GM21526 (cell line): Measurements from ENCODE around the gene MIF4GD.
"Not testable (repeated sequence)": the region's sequence is repeated elsewhere in the genome, so short reads cannot be mapped to it uniquely, and the experiment has no call there.

Source experiments
- ATAC-seq: cut with Tn5 transposase; IDR thresholded peaks from one replicate; pipeline ENCODE4 v1.9.1; 2021; ENCODE audit warnings: moderate library complexity; ENCODE audit not compliant: unreplicated experiment, low FRiP score

MIF4GD gene

GRCh38 chr17:75289115-75289831 lies 18.2 kb upstream of the MIF4GD start, which contains the start of gene SLC25A19:
SLC25A19 (minus strand) TSS chr17:75289433; CDS start chr17:75286764, 2,669 bp downstream.
- peak; percentile 78 for ATAC-seq

DNA sequence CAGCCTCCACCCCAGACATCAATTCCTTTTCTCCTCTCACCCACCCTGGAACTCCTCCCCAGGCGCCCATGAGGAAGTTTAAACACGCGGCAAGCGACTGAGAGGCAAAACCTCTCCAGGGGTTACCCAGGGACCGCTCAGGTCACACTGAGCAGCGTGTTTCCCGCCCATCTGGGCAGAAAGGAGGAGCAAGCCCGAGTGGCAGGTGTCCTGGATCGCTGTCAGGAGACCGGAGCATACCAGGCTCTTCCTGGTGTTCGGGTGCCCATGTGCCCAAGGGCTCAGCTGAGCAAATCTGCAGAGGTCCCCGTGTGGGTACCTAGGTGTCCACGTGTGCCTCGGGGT lies 17.7 kb upstream of the MIF4GD start:
- ATAC-seq = no peak

DNA sequence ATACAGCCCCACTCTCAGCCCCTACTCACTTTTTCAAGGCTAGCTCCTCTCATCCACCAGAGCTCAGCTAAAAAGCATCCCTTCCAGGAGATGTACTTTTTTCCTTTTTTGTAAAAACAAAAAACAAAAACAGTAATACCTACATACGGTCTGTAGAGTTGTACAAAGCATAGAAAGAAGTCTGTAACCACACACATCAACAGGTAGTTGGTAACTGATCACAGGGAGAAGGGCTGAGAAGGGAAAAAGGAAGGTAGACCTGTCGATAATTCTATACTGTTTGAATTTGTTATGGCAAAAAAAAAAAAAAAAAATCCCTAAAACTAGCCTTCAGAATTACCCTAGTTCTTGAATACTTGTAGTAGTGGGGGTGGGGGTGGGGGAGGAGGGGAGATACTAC lies 17.3 kb upstream of the MIF4GD start:
- ATAC-seq = no peak

DNA sequence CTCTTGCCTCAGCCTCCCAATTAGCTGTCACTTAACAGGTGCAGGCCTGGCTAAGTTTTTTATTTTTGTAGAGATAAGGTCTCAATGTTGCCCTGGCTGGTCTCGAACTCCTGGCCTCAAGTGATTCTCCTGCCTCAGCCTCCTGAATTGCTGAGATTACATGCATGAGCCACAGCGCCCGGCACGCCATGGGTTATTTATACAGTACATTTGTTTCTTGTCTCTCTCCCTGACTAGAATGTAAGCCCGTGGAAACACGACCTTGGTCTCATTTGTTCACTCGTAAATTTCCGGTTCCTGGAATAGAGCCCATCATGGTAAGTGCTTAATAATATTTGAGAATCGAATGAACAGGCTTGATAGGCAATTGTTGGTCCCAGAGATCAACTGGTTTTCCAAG lies 16.2 kb upstream of the MIF4GD start:
- no peak for ATAC-seq

DNA sequence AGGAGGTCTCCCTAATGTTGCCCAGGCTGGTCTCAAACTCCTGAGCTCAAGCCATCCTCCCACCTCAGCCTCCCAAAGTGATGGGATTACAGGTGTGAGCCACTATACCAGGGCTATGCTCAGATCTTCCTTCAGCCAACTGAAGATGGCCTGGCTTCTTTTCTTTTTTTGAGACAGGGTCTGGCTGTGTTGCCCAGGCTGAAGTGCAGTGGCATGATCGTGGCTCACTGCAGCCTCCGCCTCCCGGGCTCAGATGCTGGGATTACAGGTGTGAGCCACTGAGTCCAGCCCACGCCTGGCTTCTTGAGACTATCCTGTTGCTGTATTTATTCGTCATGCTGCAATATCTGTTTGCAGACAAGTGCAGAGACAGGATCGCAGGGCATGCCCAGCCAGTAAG lies 14.1 kb upstream of the MIF4GD start:
- ATAC-seq = no peak

DNA sequence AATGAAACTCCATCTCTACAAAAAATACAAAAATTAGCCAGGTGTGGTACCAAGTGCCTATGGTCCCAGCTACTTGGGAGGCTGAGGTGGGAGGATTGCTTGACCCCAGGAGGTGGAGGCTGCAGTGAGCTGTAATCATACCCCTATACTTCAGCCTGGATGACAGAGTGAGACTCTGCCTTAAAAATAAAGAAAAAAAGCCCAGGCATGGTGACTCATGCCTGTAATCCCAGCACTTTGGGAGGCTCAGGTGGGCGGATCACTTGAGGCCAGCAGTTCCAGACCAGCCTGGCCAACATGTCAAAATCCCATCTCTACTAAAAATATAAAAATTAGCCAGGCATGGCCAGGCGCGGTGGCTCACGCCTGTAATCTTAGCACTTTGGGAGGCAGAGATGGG lies 9.2 kb upstream of the MIF4GD start:
- not testable (repeated sequence) for ATAC-seq

DNA sequence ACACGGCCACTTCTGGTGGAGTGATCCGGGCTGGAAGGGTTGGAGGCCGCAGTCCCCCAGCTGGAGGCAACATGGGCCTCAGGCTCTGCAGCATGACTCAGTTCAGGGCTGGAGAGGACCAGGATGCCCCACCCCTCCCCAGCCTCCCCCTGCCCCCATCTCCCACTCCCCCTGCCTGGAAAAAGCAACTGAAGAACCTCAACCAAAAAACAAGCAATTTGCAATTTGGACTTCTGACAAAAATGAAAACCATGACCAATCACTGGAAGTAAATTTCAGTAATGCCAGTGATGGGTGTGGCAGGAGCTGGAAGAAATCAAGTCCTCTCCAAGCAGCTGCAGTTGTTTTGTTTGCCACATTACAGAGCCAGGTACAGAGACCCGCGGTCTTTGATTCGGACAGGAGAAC lies 6.6 kb upstream of the MIF4GD start:
- no peak for ATAC-seq

DNA sequence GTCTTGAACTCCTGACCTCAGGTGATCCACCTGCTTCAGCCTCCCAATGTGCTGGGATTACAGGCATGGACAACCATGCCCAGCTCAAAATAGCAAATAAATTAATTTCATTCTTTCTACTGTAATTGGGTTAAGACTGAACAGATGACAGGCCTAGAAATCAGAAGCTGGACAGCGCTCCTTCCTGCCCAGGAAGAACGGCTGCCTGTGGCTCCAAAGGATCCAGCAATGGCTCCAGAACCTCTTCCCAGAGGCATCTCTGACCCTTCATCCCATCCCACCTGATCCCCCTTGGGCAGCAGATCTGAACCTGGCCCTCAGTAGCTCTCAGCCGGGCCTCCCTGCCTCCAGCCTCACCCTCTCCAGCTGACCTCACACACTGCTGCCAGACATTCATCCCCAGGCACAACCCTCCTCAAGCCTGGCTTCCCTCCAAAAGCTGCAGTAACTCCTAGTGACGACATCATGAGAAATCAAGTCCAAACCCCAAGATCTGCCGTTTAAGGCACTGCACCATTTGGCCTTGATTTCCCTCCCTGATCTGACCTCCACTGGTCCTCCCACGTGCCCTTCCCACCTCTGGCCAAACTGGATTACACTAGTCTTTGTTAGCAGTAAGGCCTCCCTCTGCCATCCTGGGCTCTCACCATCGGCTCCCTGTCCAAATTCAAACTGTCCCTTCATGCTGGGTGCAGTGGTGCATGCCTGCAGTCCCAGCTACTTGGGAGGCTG lies 3.1 kb upstream of the MIF4GD start:
- no peak for ATAC-seq

DNA sequence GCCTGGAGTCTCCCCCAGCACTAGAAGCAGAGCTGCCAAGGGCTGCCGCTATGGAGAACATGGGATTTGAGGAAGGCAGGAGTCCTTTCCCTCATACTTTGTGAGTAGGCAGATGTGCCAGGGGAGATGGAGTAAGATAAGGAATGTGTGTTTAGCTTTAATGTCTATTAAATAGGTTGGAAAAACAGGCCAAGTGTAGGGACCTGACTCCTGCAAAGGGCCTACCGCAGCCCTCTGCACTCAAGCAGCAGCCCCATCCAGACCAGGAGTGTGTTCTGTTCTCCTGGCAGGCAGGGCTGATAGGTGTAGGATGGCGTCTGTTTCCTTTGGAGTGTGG lies 1.8 kb upstream of the MIF4GD start:
- no peak for ATAC-seq

DNA sequence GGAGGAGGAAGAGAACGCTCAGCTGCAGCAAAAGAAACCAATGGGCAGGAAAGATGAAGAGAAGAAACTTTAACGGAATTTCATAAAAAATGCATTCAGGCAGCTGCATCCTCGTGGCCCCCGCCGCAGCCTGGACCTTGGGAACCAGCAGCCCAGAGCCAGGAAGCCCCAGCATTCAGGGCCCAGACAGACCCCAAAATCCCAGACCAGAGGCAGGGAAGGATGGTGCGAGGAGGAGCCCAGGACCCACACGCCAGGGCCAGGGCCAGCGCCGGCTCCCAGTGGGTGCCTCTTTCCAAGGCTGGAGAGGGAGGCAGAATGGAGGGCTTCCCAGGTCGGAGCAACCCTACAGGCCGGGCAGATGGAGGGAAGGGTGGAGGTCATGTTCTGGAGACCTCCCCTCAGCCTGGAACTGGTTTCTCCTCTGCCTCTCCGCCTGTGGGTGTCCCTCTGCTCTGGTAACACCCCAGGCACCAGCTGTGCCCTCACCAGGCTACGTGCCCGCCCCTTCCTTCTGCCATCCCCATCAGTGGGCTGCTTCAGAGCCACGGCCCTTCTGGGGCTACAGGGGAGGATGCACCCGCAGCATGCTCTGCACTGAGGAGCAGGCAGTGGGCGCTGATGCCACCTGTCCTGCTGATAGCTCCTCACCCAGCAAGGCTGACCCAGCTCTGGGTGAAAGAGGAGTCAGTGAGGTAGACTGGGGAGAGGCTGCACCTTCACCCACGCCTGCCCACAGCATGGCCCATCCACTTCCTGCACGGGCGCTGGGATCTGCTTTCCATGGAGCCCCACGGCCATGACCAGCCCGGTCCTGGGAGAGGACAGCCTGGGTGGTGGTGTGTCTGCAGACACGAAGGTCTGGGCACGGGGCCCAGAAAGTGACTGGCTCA lies 1.2 kb upstream of the MIF4GD start:
- no peak for ATAC-seq

DNA sequence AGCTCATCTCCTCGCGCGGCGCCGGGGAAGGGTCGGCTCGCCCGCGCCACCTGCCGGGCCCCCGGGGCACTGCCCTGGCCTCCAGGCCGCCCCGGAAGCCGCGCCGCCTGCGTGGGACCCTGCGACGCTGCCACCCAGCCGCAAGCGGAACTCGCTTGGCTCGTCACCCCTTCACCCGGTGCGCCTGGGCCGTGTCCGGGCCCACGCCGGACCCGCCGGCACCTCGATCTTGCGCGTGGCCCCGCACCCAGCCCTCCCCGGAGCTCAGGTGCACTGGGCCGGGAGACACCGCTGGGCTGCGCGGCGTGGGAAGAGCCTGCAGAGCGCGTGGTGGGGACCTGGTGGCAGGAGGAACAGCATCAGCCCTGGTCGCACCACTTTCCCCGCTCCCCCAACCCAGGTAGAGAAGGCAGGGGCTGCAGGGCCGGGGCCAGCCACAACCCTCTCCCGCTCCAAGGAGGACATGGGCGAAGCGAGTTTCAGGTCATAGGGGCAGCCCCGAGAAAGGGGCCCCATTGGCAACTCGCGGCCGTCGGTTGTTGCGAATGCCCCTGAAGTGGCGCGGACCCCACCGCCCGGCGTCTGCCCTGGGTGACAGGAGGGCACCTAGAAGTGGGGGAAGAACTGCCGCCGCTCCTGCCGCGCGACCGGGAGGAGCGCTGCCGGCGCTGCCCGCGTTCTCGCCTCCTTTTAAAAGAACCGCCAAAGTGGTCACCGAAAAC lies 363 bp upstream of the MIF4GD start:
- peak; percentile 58 for ATAC-seq

- peak; percentile 20 for ATAC-seq
These were observed 639 bp downstream of the MIF4GD start for GRCh38 chr17:75270218-75270965.

DNA sequence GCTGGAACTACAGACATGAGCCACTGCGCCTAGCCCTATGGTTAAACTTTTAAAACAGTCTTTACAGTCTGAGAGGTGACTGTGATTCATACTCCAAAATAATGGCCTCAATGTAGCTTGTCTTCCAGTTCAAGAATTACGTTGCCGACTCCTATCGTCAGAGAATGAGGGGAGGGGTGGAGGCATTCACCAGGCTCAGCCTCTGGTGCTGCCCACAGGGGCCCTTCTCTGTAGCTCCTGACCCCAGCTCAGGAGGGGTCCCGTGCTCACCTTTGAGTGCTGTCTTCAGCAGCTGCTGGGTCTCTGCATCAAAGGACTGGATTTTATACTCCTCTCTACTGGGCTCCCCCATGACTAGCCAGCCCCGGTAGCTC lies 1.2 kb downstream of the MIF4GD start:
- ATAC-seq = no peak

GRCh38 chr17:75267411-75268232 lies 3.4 kb downstream of the MIF4GD start:
- ATAC-seq = no peak

- no peak for ATAC-seq
These were observed 3.9 kb downstream of the MIF4GD start for GRCh38 chr17:75267153-75267410.

DNA sequence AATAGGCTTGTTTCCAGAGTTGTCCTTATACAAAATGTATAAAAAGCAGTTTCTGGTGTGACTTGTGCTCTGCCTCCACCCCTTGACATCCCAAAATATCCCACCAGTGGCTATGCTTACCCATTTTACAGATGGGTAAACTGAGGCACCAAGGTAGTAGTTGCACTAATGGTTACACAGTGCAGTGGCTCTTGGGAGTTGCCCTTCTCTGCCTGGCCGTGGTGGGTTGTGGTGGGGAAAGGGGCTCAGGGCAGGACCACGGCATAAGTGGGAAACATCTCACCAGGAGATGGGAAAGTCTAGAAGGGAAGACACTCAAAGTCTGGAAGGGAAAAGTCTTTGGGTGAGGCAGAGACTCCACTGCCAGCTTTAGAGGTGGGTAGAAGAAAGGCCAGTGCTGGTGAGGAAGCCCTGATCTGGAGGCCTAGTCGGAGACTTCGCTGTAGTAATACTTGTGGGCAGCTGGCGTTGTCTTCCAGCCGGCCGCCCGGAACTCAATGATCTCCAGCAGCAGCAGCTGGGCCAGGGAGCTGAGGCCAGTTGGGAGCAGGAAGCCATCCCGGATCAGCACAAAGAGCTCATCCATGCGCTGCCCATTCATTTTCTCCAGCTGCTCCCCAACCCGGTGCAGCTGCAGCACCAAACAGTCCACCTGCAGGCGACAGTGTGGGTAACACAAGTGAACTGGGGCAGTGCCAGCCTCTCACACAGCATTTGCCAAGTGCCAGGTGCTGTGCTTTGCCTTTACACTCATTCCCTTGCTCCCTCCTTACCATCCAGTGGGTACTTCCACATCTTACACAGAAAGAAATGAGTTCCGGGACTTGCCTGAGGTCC lies 4.5 kb downstream of the MIF4GD start:
- ATAC-seq = no peak

GRCh38 chr17:75265614-75266315 lies 5.3 kb downstream of the MIF4GD start:
- no peak for ATAC-seq

DNA sequence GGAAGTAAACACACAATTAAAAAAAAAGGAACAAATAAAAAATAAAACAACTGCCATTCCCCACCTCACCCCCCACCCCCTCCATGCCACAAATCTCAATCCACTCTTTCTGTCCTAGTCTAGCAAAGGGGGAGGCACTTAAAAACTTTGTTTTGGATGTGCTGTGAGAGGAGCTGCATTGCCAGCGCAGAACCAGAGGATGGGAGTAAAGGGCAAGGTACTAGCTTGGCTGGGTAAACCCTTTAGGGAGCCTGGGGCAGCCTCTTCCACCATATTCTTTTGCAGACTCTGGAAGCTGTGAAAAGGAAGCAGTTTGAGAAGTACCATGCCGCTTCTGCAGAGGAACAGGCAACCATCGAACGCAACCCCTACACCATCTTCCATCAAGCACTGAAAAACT lies 8.0 kb downstream of the MIF4GD start:
- no peak for ATAC-seq
